H9 (cell line): Measurements from ENCODE around the gene ZSWIM3. TPM values are rescaled to one million over a fixed set of nuclear protein-coding genes. Genes with fewer than 3 reads are reported as not detected.

Source experiments
- DNase-seq: peaks from one replicate; pipeline ENCODE4 v3.0.0-alpha.2; 2017
- H2AFZ ChIP-seq: one replicate; pipeline ENCODE4 v1.6.1; 2013; ENCODE audit warnings: mild to moderate bottlenecking, low read length, control low read depth, moderate library complexity
- H2AK5ac ChIP-seq: 2 replicates; pipeline ENCODE4 v1.6.1; 2013; ENCODE audit warnings: low read length, control low read depth, mixed read lengths; ENCODE audit not compliant: insufficient read length
- H2BK120ac ChIP-seq: one replicate; pipeline ENCODE4 v1.6.1; 2013; ENCODE audit warnings: low read depth, mild to moderate bottlenecking, low read length, control low read depth, inconsistent platforms; ENCODE audit not compliant: poor library complexity, severe bottlenecking
- H2BK12ac ChIP-seq: 2 replicates; pipeline ENCODE4 v1.6.1; 2013; ENCODE audit warnings: low read length, control low read depth, mixed read lengths, low read depth; ENCODE audit not compliant: insufficient read length
- H2BK15ac ChIP-seq: 2 replicates; pipeline ENCODE4 v1.6.1; 2013; ENCODE audit warnings: low read depth, low read length, control low read depth
- H2BK20ac ChIP-seq: one replicate; pipeline ENCODE4 v1.6.1; 2013; ENCODE audit warnings: low read depth, mild to moderate bottlenecking, low read length, control low read depth, inconsistent platforms; ENCODE audit not compliant: poor library complexity, severe bottlenecking
- H2BK5ac ChIP-seq: 2 replicates; pipeline ENCODE4 v1.6.1; 2013; ENCODE audit warnings: low read length, control low read depth, mixed read lengths; ENCODE audit not compliant: insufficient read length
- H3K14ac ChIP-seq: 2 replicates; pipeline ENCODE4 v1.6.1; 2013; ENCODE audit warnings: low read length, control low read depth; ENCODE audit not compliant: insufficient read depth
- H3K18ac ChIP-seq: 2 replicates; pipeline ENCODE4 v1.6.1; 2013; ENCODE audit warnings: low read depth, mild to moderate bottlenecking, mixed read lengths, low read length, control low read depth; ENCODE audit not compliant: insufficient read length
- H3K23ac ChIP-seq: 2 replicates; pipeline ENCODE4 v1.6.1; 2013; ENCODE audit warnings: low read length, control low read depth, mixed read lengths, low read depth; ENCODE audit not compliant: insufficient read length
- H3K23me2 ChIP-seq: 2 replicates; pipeline ENCODE4 v1.6.1; 2013; ENCODE audit warnings: low read depth, mild to moderate bottlenecking, mixed read lengths, low read length, control low read depth; ENCODE audit not compliant: insufficient read length, poor library complexity, severe bottlenecking
- H3K27ac ChIP-seq: 2 replicates; pipeline ENCODE4 v1.5.1; 2013; ENCODE audit warnings: low read length, control low read depth, mixed read lengths, low read depth; ENCODE audit not compliant: insufficient read length
- H3K27me3 ChIP-seq: 2 replicates; pipeline ENCODE4 v1.6.1; 2013; ENCODE audit warnings: low read length, control low read depth, inconsistent platforms; ENCODE audit not compliant: insufficient read depth
- H3K4ac ChIP-seq: 2 replicates; pipeline ENCODE4 v1.6.1; 2013; ENCODE audit warnings: low read depth, mild to moderate bottlenecking, control low read depth, inconsistent platforms, low read length, moderate library complexity
- H3K4me1 ChIP-seq: 2 replicates; pipeline ENCODE4 v1.6.1; 2013; ENCODE audit warnings: low read length, control low read depth, inconsistent platforms; ENCODE audit not compliant: insufficient read depth
- H3K4me2 ChIP-seq: 2 replicates; pipeline ENCODE4 v1.6.1; 2013; ENCODE audit warnings: low read length, control low read depth, mixed read lengths; ENCODE audit not compliant: insufficient read length, insufficient read depth
- H3K56ac ChIP-seq: 2 replicates; pipeline ENCODE4 v1.6.1; 2013; ENCODE audit warnings: low read depth, mild to moderate bottlenecking, mixed read lengths, low read length, control low read depth; ENCODE audit not compliant: insufficient read length
- H3K79me1 ChIP-seq: 2 replicates; pipeline ENCODE4 v1.6.1; 2013; ENCODE audit warnings: low read depth, mild to moderate bottlenecking, moderate library complexity, low read length, control low read depth, inconsistent platforms; ENCODE audit not compliant: insufficient read depth, poor library complexity, severe bottlenecking
- H3K79me2 ChIP-seq: 2 replicates; pipeline ENCODE4 v1.6.1; 2013; ENCODE audit warnings: low read length, control low read depth, inconsistent platforms; ENCODE audit not compliant: insufficient read depth
- H3K9ac ChIP-seq: 2 replicates; pipeline ENCODE4 v1.6.1; 2013; ENCODE audit warnings: low read length, control low read depth, mixed read lengths; ENCODE audit not compliant: insufficient read length; ENCODE audit errors: extremely low read depth
- H3K9me3 ChIP-seq: one replicate; pipeline ENCODE4 v1.6.1; 2013; ENCODE audit warnings: low read depth, low read length, inconsistent platforms; ENCODE audit not compliant: control insufficient read depth
- H3T11ph ChIP-seq: one replicate; pipeline ENCODE4 v1.6.1; 2013; ENCODE audit warnings: mild to moderate bottlenecking, low read length, control low read depth, inconsistent platforms
- H4K20me1 ChIP-seq: one replicate; pipeline ENCODE4 v1.6.1; 2013; ENCODE audit not compliant: control insufficient read depth, insufficient read length, insufficient read depth
- H4K5ac ChIP-seq: 2 replicates; pipeline ENCODE4 v1.6.1; 2013; ENCODE audit warnings: low read depth, mild to moderate bottlenecking, mixed read lengths, low read length, control low read depth; ENCODE audit not compliant: insufficient read length
- H4K8ac ChIP-seq: replicated peaks from 2 replicates; pipeline ENCODE4 v1.6.1; 2013; ENCODE audit warnings: low read length, control low read depth, mixed read lengths, low read depth; ENCODE audit not compliant: insufficient read length
- H4K91ac ChIP-seq: 2 replicates; pipeline ENCODE4 v1.6.1; 2013; ENCODE audit warnings: low read depth, mild to moderate bottlenecking, moderate library complexity, mixed read lengths, low read length, control low read depth; ENCODE audit not compliant: insufficient read length
- H3K27ac Mint-ChIP-seq, 3 experiments: 2 replicates in 2 of 3; 3 replicates in 1 of 3; pipeline ENCODE4 v1.8.0; 2020 to 2021; ENCODE audit warnings: mixed read lengths in 3 of 3, mild to moderate bottlenecking in 1 of 3, moderate library complexity in 1 of 3
- H3K27me3 Mint-ChIP-seq: 2 replicates; pipeline ENCODE4 v1.8.0; 2021; ENCODE audit warnings: low read depth, mild to moderate bottlenecking, moderate library complexity, mixed read lengths
- H3K36me3 Mint-ChIP-seq, 3 experiments: 2 replicates in 2 of 3; 3 replicates in 1 of 3; pipeline ENCODE4 v1.8.0; 2020 to 2021; ENCODE audit warnings: low read depth in 3 of 3, mixed read lengths in 3 of 3; ENCODE audit not compliant: insufficient read depth in 1 of 3
- H3K4me1 Mint-ChIP-seq, 2 experiments: 2 replicates each; pipeline ENCODE4 v1.8.0; 2020; ENCODE audit warnings: mixed read lengths in 2 of 2
- H3K4me3 Mint-ChIP-seq, 2 experiments: 2 replicates in 1 of 2; 3 replicates in 1 of 2; pipeline ENCODE4 v1.8.0; 2020 to 2021; ENCODE audit warnings: mild to moderate bottlenecking in 2 of 2, mixed read lengths in 2 of 2, moderate library complexity in 1 of 2
- H3K9me3 Mint-ChIP-seq, 2 experiments: 2 replicates in 1 of 2; 3 replicates in 1 of 2; pipeline ENCODE4 v1.8.0; 2020; ENCODE audit warnings: mild to moderate bottlenecking in 2 of 2, mixed read lengths in 2 of 2, moderate library complexity in 1 of 2
- WGBS: extraction: QIAGEN DNeasy Blood & Tissue Kit; methylation state at CpG from one replicate; pipeline ENCODE4 v1.1.7; 2013; ENCODE audit warnings: missing lambda C conversion rate, low lambda C conversion rate, mixed read lengths; ENCODE audit not compliant: insufficient read length; ENCODE audit errors: extremely low coverage; 5-methylcytosine and 5-hydroxymethylcytosine counted together
- total RNA-seq: library from RNA; stranded (reverse); gene quantifications from 2 replicates; pipeline ENCODE4 v1.2.1, GENCODE V29; 2021
- TF ChIP-seq, protein P1 (sequence below): fragments of 200-600 bp; sonication (generic); conservative IDR thresholded peaks from 3 replicates; pipeline ENCODE4 v1.8.0; 2021; ENCODE audit warnings: antibody characterized with exemption, mild to moderate bottlenecking

Gene ZSWIM3
- total RNA-seq, 1 experiment from 2014 or later, result 8.0 TPM

DNA sequence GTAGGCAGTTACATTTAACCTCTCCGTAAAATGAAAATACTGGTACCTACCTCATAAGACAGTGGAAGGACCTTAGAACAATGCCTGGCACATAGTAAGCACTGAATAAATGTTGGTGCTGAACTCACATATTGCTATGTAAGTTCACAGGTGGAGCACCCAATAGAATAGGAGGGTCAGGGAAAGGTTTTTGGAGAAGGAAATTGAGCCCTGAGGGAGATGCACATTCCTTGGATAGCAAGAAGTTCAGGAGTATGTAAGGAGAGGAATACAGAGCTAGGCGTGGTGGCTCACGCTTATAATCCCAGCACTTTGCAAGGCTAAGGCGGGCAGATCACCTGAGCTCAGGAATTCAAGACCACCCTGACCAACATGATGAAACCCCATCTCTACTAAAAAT, 37.9 kb upstream of the ZSWIM3 start:
- TF ChIP-seq, protein P1, sequence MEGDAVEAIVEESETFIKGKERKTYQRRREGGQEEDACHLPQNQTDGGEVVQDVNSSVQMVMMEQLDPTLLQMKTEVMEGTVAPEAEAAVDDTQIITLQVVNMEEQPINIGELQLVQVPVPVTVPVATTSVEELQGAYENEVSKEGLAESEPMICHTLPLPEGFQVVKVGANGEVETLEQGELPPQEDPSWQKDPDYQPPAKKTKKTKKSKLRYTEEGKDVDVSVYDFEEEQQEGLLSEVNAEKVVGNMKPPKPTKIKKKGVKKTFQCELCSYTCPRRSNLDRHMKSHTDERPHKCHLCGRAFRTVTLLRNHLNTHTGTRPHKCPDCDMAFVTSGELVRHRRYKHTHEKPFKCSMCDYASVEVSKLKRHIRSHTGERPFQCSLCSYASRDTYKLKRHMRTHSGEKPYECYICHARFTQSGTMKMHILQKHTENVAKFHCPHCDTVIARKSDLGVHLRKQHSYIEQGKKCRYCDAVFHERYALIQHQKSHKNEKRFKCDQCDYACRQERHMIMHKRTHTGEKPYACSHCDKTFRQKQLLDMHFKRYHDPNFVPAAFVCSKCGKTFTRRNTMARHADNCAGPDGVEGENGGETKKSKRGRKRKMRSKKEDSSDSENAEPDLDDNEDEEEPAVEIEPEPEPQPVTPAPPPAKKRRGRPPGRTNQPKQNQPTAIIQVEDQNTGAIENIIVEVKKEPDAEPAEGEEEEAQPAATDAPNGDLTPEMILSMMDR, result no peak
- H3K9me3 ChIP-seq, result no peaks in the 10 kb centered on the region
- no peak overlapping the region for H4K5ac ChIP-seq
- no peak overlapping the region; a peak in 1 of 5 replicates for H3K4me3 Mint-ChIP-seq
- no peak overlapping the region for H3K56ac ChIP-seq
- no peaks in the 10 kb centered on the region; the same call in 1 of the 2 replicates for H3K27me3 ChIP-seq
- no peaks in the 10 kb centered on the region; a peak in 1 of 5 replicates for H3K9me3 Mint-ChIP-seq
- no peaks in the 10 kb centered on the region for H3K4me1 ChIP-seq
- H4K8ac ChIP-seq, result no peak overlapping the region
- H2BK15ac ChIP-seq, result no peak overlapping the region
- H4K91ac ChIP-seq, result no peak overlapping the region
- no peak overlapping the region for H3K18ac ChIP-seq
- no peak overlapping the region for H3K9ac ChIP-seq
- no peak for DNase-seq
- peaks cover under 1% of the 10 kb centered on the region for H3K79me1 ChIP-seq
- peaks cover 14 to 21% of the 10 kb centered on the region in 2 experiments for H3K4me1 Mint-ChIP-seq
- H3K23ac ChIP-seq, result no peak overlapping the region
- H3K14ac ChIP-seq, result no peak overlapping the region
- H2BK20ac ChIP-seq, result no peak overlapping the region
- H3K36me3 Mint-ChIP-seq, result peaks cover 16 to 27% (median 23%) of the 10 kb centered on the region in 3 experiments
- no peak overlapping the region for H2BK12ac ChIP-seq
- no peaks in the 10 kb centered on the region for H3K79me2 ChIP-seq
- no peak overlapping the region for H2BK5ac ChIP-seq
- H3K27ac Mint-ChIP-seq, result peak overlapping the region in 1 of 3 experiments; percentile 69; a peak in 2 of 7 replicates
- H2AFZ ChIP-seq, result no peak overlapping the region
- peaks cover 22% of the 10 kb centered on the region for H3K27me3 Mint-ChIP-seq
- no peak overlapping the region for H3K4me2 ChIP-seq
- H4K20me1 ChIP-seq, result no peaks in the 10 kb centered on the region
- no peak overlapping the region for H2BK120ac ChIP-seq
- no peak overlapping the region for H3K27ac ChIP-seq
- no peak overlapping the region for H3K4ac ChIP-seq
- no peaks in the 10 kb centered on the region for H3K23me2 ChIP-seq
- H3T11ph ChIP-seq, result no peak overlapping the region
- no peak overlapping the region for H2AK5ac ChIP-seq
- no CpG with 5 or more reads among the region's 4 CpGs for WGBS
